Panc1 (cell line): ENCODE data around the gene MET. TPM values are rescaled to one million over a fixed set of nuclear protein-coding genes. Genes with fewer than 3 reads are reported as not detected.

Experiments
- ATAC-seq: fragments of 200-7000 bp; cut with Tn5 transposase; 2 replicates; pipeline ENCODE4 v1.9.1; 2020; ENCODE audit warnings: mild to moderate bottlenecking, moderate library complexity
- BruUV-seq: library from RNA; stranded (reverse); fragments of 400-500 nt; replicated peaks from 2 replicates; lab custom pipeline; 2021; lab: Mats Ljungman, UMichigan
- CTCF ChIA-PET: fragments of 300-600 bp; sonication (Branson Sonifier 250); formaldehyde crosslinking; loops from one replicate; lab custom pipeline; 2022; ENCODE audit warnings: antibody characterized with exemption; lab: Charles Lee
- POLR2A ChIA-PET: fragments of 300-600 bp; sonication (Branson Sonifier 250); formaldehyde crosslinking; loops from one replicate; lab custom pipeline; 2022; ENCODE audit warnings: antibody characterized with exemption; lab: Charles Lee
- DNase-seq: peaks from one replicate; pipeline ENCODE4 v3.0.0-alpha.2; 2010; ENCODE audit warnings: low read depth, low spot score
- H3K27ac ChIP-seq: 2 replicates; pipeline ENCODE4 v1.5.1; 2011; ENCODE audit warnings: mild to moderate bottlenecking, low read length, inconsistent platforms
- H3K27me3 ChIP-seq: fragments of 200-500 bp; sonication (Bioruptor generic); 2 replicates; pipeline ENCODE4 v1.6.0; 2014; ENCODE audit warnings: low read length, inconsistent platforms; ENCODE audit not compliant: control insufficient read depth, insufficient read depth
- H3K36me3 ChIP-seq: fragments of 200-500 bp; sonication (Bioruptor generic); 2 replicates; pipeline ENCODE4 v1.5.1; 2014; ENCODE audit warnings: inconsistent platforms, mild to moderate bottlenecking, low read length, moderate library complexity; ENCODE audit not compliant: control insufficient read depth, insufficient read depth
- H3K4me1 ChIP-seq: 2 replicates; pipeline ENCODE4 v1.5.1; 2011; ENCODE audit warnings: inconsistent platforms, mild to moderate bottlenecking, low read length, moderate library complexity; ENCODE audit not compliant: control insufficient read depth, insufficient read depth
- H3K4me3 ChIP-seq, 2 experiments: 2 replicates each; pipeline ENCODE4 v1.5.1; 2011 to 2012; ENCODE audit warnings: low read depth in 2 of 2, low read length in 2 of 2, mild to moderate bottlenecking in 2 of 2, inconsistent platforms in 1 of 2, moderate library complexity in 1 of 2
- H3K9me3 ChIP-seq: fragments of 200-500 bp; sonication (Bioruptor generic); 2 replicates; pipeline ENCODE4 v1.5.1; 2014; ENCODE audit warnings: low read depth, mild to moderate bottlenecking, inconsistent platforms, low read length, moderate library complexity; ENCODE audit not compliant: control insufficient read depth, insufficient read depth
- POLR2AphosphoS5 ChIP-seq: IDR thresholded peaks from 2 replicates; pipeline ENCODE4 v1.6.1; 2012; ENCODE audit warnings: mild to moderate bottlenecking, low read depth, low read length, moderate library complexity
- SIN3A ChIP-seq: IDR thresholded peaks from 2 replicates; pipeline ENCODE4 v1.6.1; 2012; ENCODE audit warnings: low read depth, mild to moderate bottlenecking, low read length, moderate library complexity, borderline replicate concordance; ENCODE audit not compliant: insufficient read depth
- TCF7L2 ChIP-seq: IDR thresholded peaks from 2 replicates; pipeline ENCODE4 v1.6.1; 2011; ENCODE audit warnings: mild to moderate bottlenecking, low read depth, low read length, inconsistent platforms
- in situ Hi-C: cut with HindIII; loops from 2 replicates; pipeline ENCODE4 v1.10.0; 2016; ENCODE audit warnings: low sequenced_read_pairs, low pct_unique_long_range_greater_than_20kb
- intact Hi-C: fragments of 100-400 bp; cut with micrococcal nuclease; formaldehyde crosslinking; loops from one replicate; pipeline ENCODE4 v1.10.0; 2022; ENCODE audit not compliant: unreplicated experiment
- total RNA-seq: library from RNA; stranded (reverse); gene quantifications from one replicate; pipeline ENCODE4 v1.2.1, GENCODE V29; 2021; ENCODE audit not compliant: unreplicated experiment
- TF ChIP-seq, protein P1 (sequence below): fragments of 450-650 bp; IDR thresholded peaks from 2 replicates; pipeline ENCODE4 v1.5.1; 2017; ENCODE audit warnings: mild to moderate bottlenecking
- TF ChIP-seq, protein P2 (sequence below), 2 experiments: IDR thresholded peaks; 2 replicates each; pipeline ENCODE4 v1.6.1; 2011 to 2012; ENCODE audit warnings: low read depth in 2 of 2, control low read depth in 1 of 2, low read length in 1 of 2, mild to moderate bottlenecking in 1 of 2, moderate library complexity in 1 of 2; ENCODE audit not compliant: insufficient read depth in 1 of 2

Gene MET
- total RNA-seq, 1 experiment from 2014 or later, result 103 TPM

DNA sequence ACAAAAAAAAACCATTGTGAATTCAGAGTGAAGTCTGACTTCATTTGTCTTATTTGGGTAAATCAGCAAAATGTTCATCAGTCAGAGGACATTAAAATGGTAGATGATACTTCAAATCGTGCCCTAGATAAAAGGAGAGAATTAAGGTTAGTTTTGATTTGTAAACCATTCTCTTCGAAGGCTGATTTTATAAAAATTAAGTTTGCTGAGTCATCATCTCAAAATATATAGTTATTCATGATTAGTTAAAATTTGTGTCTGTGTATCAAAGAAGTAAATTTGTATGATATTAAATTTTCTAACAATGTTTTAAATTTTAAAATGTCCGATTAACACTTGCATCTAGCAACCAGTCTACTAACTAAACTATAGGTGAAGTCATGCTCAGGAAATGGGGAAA, 35.3 kb downstream of the MET start:
- CTCF ChIA-PET, result interaction anchor here (0.6 kb wide), 1 partner anchor 44 kb away, joined by 4 read pairs; no protein-coding TSS in a partner anchor
- Histone ChIP-seq H3K4me1 (peaks cover 91% of the 10 kb centered on the region), H3K36me3 (peaks cover 4% of the 10 kb centered on the region), H3K9me3 (no peaks in the 10 kb centered on the region), H3K27ac (peak overlapping the region; percentile 91), H3K27me3 (no peaks in the 10 kb centered on the region), H3K4me3 (peak overlapping the region; percentile 26 to 57; a peak in 3 of 4 replicates)
- POLR2A ChIA-PET, result no interaction called here
- intact Hi-C loops (no loop called here), in situ Hi-C loops (no loop called here)
- no peak for DNase-seq
- BruUV-seq, result no TSS peak
- TF ChIP-seq TCF7L2 (no peak), POLR2AphosphoS5 (no peak)
- TF ChIP-seq, protein P1, sequence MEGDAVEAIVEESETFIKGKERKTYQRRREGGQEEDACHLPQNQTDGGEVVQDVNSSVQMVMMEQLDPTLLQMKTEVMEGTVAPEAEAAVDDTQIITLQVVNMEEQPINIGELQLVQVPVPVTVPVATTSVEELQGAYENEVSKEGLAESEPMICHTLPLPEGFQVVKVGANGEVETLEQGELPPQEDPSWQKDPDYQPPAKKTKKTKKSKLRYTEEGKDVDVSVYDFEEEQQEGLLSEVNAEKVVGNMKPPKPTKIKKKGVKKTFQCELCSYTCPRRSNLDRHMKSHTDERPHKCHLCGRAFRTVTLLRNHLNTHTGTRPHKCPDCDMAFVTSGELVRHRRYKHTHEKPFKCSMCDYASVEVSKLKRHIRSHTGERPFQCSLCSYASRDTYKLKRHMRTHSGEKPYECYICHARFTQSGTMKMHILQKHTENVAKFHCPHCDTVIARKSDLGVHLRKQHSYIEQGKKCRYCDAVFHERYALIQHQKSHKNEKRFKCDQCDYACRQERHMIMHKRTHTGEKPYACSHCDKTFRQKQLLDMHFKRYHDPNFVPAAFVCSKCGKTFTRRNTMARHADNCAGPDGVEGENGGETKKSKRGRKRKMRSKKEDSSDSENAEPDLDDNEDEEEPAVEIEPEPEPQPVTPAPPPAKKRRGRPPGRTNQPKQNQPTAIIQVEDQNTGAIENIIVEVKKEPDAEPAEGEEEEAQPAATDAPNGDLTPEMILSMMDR, result no peak
- TF ChIP-seq, protein P2, sequence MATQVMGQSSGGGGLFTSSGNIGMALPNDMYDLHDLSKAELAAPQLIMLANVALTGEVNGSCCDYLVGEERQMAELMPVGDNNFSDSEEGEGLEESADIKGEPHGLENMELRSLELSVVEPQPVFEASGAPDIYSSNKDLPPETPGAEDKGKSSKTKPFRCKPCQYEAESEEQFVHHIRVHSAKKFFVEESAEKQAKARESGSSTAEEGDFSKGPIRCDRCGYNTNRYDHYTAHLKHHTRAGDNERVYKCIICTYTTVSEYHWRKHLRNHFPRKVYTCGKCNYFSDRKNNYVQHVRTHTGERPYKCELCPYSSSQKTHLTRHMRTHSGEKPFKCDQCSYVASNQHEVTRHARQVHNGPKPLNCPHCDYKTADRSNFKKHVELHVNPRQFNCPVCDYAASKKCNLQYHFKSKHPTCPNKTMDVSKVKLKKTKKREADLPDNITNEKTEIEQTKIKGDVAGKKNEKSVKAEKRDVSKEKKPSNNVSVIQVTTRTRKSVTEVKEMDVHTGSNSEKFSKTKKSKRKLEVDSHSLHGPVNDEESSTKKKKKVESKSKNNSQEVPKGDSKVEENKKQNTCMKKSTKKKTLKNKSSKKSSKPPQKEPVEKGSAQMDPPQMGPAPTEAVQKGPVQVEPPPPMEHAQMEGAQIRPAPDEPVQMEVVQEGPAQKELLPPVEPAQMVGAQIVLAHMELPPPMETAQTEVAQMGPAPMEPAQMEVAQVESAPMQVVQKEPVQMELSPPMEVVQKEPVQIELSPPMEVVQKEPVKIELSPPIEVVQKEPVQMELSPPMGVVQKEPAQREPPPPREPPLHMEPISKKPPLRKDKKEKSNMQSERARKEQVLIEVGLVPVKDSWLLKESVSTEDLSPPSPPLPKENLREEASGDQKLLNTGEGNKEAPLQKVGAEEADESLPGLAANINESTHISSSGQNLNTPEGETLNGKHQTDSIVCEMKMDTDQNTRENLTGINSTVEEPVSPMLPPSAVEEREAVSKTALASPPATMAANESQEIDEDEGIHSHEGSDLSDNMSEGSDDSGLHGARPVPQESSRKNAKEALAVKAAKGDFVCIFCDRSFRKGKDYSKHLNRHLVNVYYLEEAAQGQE (IDR thresholded peaks at IDR 0.05; ENCODE audit: insufficient read depth in 1 of 2, low read depth in 2 of 2, low read length in 1 of 2), result no peak
- no peak for ATAC-seq

DNA sequence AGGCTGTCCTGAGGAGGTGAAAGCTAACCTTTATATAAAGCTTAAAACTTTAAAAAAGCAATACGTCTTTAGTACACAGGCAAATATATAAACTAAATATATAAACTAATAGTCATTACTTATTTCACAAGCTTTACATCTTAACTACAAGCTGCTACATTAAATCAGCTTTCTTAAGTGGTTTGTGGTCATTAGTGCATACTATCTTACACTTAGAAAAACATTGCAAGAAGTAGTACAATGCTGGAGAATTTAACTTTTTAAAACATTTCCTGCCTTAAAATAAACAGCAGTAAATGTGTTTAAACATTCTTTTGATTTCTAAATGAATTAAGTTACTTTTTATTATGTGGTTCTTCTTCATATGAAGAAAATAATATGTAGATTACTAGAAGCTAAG, 36.3 kb downstream of the MET start:
- DNase-seq (no peak), ATAC-seq (no peak)
- no peak for TF ChIP-seq TCF7L2
- no peak for TF ChIP-seq POLR2AphosphoS5
- Histone ChIP-seq H3K9me3 (no peaks in the 10 kb centered on the region), H3K36me3 (peaks cover 1% of the 10 kb centered on the region), H3K27me3 (no peaks in the 10 kb centered on the region), H3K4me3 (no peak overlapping the region), H3K27ac (peak overlapping the region; percentile 91), H3K4me1 (peaks cover 84% of the 10 kb centered on the region)
- ChIA-PET POLR2A (interaction anchor here (0.6 kb wide), 1 partner anchor 9 kb away, joined by 7 read pairs; no protein-coding TSS in a partner anchor), CTCF (interaction anchor here (0.5 kb wide), 1 partner anchor 17 kb away, joined by 3 read pairs; no protein-coding TSS in a partner anchor)
- intact Hi-C loops, result no loop called here
- BruUV-seq, result no TSS peak
- in situ Hi-C loops, result no loop called here

DNA sequence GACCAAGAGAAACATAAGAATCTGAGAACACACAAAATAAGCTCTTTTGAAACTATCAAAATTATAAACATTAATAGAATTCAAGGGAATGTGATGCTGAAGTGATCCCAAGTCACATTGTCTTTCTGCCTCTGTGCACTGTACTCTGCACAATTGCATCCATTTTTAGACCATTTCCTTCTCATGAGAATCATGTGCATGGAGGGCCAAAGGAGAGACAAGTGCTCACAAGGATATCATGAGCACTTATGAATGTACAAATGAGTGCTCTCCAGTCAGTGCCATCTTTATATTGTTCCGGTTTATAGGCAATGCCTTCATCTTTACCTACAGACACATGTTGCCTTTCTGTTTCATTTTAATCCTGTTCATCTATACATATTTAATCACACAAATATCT, 36.9 kb downstream of the MET start:
- H3K27me3 ChIP-seq, result no peaks in the 10 kb centered on the region
- ATAC-seq (no peak), DNase-seq (no peak)
- no peaks in the 10 kb centered on the region for H3K36me3 ChIP-seq
- in situ Hi-C loops (no loop called here), intact Hi-C loops (no loop called here)
- no peaks in the 10 kb centered on the region for H3K9me3 ChIP-seq
- peaks cover 89% of the 10 kb centered on the region for H3K4me1 ChIP-seq
- H3K4me3 ChIP-seq, result no peak overlapping the region; a peak in 1 of 4 replicates
- peak overlapping the region; percentile 91 for H3K27ac ChIP-seq
- POLR2A ChIA-PET, result no interaction called here
- no TSS peak for BruUV-seq
- TF ChIP-seq, protein P1, result no peak
- TF ChIP-seq TCF7L2, result no peak
- TF ChIP-seq POLR2AphosphoS5, result no peak
- TF ChIP-seq, protein P2 (IDR thresholded peaks at IDR 0.05; ENCODE audit: insufficient read depth in 1 of 2, low read depth in 2 of 2, low read length in 1 of 2), result no peak
- no peak for TF ChIP-seq SIN3A
- CTCF ChIA-PET, result interaction anchor here (0.5 kb wide), 1 partner anchor 18 kb away, joined by 3 read pairs; no protein-coding TSS in a partner anchor
